ENCODE measurements around the gene ATP8A2. TPM values are rescaled to one million over a fixed set of nuclear protein-coding genes. Genes with fewer than 3 reads are reported as not detected.

ATP8A2 gene
- total RNA-seq, 2 donors from 2014 or later, result 0.08 to 0.19 TPM

- Histone ChIP-seq H3K27me3 (no peaks in the 10 kb centered on the region), H3K36me3 (no peaks in the 10 kb centered on the region), H3K4me3 (no peak overlapping the region), H3K27ac (no peak overlapping the region), H3K4me1 (no peaks in the 10 kb centered on the region), H3K9me3 (no peaks in the 10 kb centered on the region)
- DNase-seq (ENCODE audit: low spot score), result no peak
- TF ChIP-seq CTCF (IDR thresholded peaks at IDR 0.05), result no peak
Measured at GRCh38 chr13:25939961-25940687, 568.4 kb downstream of the ATP8A2 start.

- H3K4me1 ChIP-seq, result no peaks in the 10 kb centered on the region
- no peak overlapping the region for H3K27ac ChIP-seq
- no peaks in the 10 kb centered on the region for H3K36me3 ChIP-seq
- no peak overlapping the region for H3K4me3 ChIP-seq
- TF ChIP-seq CTCF (IDR thresholded peaks at IDR 0.05), result no peak
- H3K9me3 ChIP-seq, result no peaks in the 10 kb centered on the region
- no peak for DNase-seq (ENCODE audit: low spot score)
- H3K27me3 ChIP-seq, result no peaks in the 10 kb centered on the region
Measured at GRCh38 chr13:25943081-25943480, 571.3 kb downstream of the ATP8A2 start.

GRCh38 chr13:25943658-25944057, 571.9 kb downstream of the ATP8A2 start:
- no peak for DNase-seq (ENCODE audit: low spot score)
- TF ChIP-seq CTCF (IDR thresholded peaks at IDR 0.05), result no peak
- Histone ChIP-seq H3K9me3 (no peaks in the 10 kb centered on the region), H3K4me3 (no peak overlapping the region), H3K36me3 (no peaks in the 10 kb centered on the region), H3K4me1 (no peaks in the 10 kb centered on the region), H3K27me3 (no peaks in the 10 kb centered on the region), H3K27ac (no peak overlapping the region)

DNA sequence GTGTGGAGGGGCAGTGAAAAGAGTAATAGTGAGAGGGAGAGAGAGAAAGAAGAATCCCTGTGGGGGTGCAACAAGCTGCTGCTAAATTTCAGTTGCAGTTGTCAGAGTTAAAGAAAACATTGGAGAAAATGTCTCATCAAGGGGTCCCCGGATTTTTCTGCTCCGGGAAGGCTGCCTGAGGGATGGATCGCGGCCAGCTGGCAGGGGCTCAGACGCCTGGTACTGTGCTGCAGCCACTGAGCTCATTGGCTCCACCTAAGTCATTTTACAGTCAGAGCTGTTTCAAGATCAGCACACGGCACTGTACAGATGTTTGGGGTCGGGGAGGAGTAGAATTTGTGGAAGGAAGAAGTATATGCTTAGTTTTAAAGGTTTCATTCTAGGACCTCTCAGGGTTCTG, 573.8 kb downstream of the ATP8A2 start:
- no peaks in the 10 kb centered on the region for H3K36me3 ChIP-seq
- no peak for DNase-seq (ENCODE audit: low spot score)
- TF ChIP-seq CTCF (IDR thresholded peaks at IDR 0.05), result no peak
- H3K9me3 ChIP-seq, result peaks cover 0 to 2% of the 10 kb centered on the region in 2 donors
- H3K27ac ChIP-seq, result no peak overlapping the region
- H3K27me3 ChIP-seq, result no peaks in the 10 kb centered on the region
- H3K4me3 ChIP-seq, result no peak overlapping the region
- no peaks in the 10 kb centered on the region for H3K4me1 ChIP-seq

- Histone ChIP-seq H3K36me3 (no peaks in the 10 kb centered on the region), H3K27ac (no peak overlapping the region), H3K4me1 (no peaks in the 10 kb centered on the region), H3K27me3 (no peaks in the 10 kb centered on the region), H3K9me3 (peaks cover 0 to 8% of the 10 kb centered on the region in 2 donors), H3K4me3 (no peak overlapping the region)
- no peak for TF ChIP-seq CTCF (IDR thresholded peaks at IDR 0.05)
- no peak for DNase-seq (ENCODE audit: low spot score)
Measured at GRCh38 chr13:25946321-25946720, 574.5 kb downstream of the ATP8A2 start.

DNA sequence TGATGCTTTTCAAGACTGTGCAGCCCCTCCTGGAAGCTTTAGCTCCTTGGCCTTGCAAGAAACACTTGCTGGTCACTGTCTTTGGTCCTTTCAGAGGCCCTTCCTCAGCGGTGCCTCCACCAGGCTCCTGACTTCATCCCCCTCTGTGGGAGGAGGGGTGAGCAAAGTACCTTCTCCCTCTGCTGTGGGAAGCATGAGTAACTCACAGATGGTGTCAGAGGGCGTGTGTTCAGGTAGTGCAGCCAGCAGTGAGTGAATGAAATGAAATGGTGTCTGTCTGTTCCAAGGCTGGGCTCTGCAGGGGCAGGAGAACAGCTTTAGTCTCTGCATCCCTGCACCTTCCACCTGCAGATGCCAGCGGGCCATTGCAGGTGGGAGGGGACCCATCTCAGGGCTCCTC, 577.1 kb downstream of the ATP8A2 start:
- no peak for DNase-seq (ENCODE audit: low spot score)
- no peak overlapping the region for H3K27ac ChIP-seq

More for the DNA sequence above, 577.1 kb downstream of the ATP8A2 start:
- Histone ChIP-seq H3K36me3 (no peaks in the 10 kb centered on the region), H3K27me3 (no peaks in the 10 kb centered on the region), H3K4me3 (no peak overlapping the region), H3K4me1 (no peaks in the 10 kb centered on the region), H3K9me3 (peaks cover 0 to 8% of the 10 kb centered on the region in 2 donors)
- TF ChIP-seq CTCF (IDR thresholded peaks at IDR 0.05), result no peak
